GM19351 (cell line): ENCODE measurements around the gene VASH2.
"Not testable (repeated sequence)": the region's sequence is repeated elsewhere in the genome, so short reads cannot be mapped to it uniquely, and the experiment has no call there.

Experiments used
- ATAC-seq: cut with Tn5 transposase; IDR thresholded peaks from one replicate; pipeline ENCODE4 v1.9.1; 2021; ENCODE audit warnings: mild to moderate bottlenecking, moderate library complexity; ENCODE audit not compliant: unreplicated experiment

VASH2 gene

DNA sequence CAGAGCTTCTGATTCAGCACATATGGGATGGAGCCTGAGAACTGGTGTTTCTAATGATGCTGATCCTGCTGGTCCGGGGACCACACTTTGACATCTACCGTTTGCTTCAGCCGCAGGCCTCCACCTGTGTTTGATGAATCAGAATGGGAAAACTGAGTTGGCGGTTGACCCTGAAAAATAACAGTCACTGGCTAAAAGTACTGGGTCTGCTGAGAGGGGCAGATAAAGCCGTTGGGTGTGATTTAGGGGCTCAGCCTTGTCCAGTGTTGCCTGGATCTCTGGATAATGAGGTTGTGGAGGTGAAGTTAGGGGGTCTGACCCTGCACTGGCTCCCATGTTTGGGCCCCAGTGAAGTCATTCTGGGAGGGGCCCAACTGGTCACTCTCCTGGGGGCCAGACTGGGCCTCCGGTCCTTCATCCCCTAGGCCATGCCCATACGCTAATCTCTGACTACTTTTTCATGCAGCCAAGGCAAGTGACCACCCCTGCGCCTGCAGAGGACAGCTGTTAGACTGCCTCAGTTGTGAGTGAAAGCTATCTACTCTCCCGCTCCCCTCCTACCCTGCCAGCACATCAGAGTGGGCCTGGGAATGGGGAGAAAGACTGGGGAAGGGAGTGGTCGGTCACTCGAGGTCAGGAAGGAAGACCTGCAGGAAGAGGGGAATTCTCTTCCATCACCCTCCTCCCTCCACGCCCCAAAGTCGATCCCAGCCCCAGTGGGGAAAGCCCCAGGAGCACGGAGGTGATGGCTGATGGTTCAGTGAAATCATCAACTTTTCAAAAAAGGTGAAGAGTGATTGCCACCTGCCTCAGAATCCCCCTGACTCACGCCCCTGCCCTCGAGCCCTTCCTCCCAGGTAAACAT, 27.7 kb downstream of the VASH2 start:
- peak; percentile 51 for ATAC-seq

DNA sequence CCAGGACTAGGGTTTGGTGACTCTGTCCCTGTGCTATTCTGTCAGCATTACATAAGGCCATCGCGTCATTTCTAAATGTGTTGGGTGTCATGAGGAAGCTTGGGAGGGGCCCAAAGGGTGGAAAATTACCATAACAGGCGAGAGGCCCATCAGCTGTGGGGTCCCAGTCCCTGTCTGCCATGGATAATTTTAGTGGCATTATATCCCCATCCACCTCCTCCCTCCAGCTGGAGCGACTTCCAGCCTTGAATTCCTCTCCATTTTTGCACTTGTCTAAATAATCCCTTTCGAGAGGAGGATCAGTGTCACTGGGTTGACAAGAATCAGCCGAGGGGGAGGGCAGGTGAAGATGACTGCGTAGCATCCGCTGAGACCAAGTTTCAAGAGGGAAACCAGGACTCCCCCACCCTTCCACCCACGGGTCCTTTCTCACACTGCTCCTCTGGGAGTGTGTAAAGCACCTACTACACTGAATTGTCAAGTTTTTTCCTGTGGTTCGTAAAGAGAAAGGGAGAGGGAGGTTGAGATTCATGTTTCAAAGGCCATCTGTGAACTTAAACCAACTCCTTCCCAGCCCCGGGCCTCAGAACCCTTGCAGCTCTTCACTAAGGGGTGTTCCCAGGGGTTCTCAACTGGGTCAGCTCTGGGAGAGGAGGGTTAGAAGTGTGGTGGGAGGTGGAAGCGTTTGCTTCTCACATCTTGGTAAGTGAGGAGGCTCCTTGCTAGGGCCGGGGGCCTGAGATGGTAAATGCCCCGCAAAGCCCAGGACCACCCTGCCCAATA, 29.2 kb downstream of the VASH2 start:
- peak; percentile 81 for ATAC-seq

DNA sequence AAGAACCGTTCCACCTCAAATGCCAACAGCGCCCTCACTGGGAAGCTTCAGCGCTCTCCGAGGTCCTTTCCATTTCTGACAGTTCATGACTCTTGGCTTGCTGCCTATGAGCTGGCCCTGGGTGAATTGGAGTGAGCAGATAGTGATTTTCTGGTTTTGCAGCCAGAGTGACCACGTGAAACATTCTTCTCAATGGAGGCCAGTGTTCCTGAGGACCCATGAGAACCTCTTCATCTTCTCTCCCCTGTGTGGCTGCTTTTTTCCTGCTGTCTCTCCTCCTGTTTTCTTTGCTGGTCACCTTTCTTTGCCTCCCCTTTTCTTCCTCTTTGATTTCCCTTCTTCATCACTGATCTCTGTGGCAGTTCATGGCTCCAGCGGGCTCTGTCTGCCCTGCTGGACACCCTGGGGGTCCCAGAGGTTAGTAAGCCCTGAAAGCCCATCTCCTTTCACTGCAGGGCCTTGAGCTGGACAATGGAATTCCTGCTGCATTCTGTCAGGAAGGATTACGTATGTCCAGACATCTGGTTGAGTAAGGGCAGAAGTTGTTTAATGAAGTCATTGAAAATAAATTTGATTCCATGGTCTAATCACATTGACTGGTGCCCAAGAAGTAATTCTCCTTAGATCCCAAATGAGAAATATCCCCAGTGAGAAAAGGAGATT, 29.9 kb downstream of the VASH2 start:
- ATAC-seq, result peak; percentile 0

DNA sequence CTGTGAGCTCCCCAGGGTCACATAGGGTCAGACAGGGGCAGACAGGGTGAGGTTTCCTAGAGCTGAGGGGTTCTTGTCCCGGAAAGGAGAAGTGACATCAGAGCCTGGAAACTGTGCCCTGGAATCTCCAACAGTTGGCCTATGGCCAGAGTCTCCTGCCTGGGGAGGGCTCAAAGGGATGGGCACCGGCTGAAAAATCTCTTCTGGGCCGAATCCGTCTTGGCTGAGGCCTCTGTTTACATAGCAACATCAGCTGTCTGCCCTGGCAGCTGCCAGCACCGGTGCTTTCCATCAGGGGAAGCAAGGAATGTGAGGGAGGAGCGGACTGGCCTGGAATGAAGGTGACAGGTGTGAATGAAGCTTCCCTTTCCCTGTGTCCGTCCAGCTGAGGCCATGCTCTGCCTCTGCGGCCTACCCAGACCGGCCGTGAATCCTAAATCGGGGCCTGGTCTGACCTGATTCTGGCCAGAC, 30.7 kb downstream of the VASH2 start:
- no peak for ATAC-seq

DNA sequence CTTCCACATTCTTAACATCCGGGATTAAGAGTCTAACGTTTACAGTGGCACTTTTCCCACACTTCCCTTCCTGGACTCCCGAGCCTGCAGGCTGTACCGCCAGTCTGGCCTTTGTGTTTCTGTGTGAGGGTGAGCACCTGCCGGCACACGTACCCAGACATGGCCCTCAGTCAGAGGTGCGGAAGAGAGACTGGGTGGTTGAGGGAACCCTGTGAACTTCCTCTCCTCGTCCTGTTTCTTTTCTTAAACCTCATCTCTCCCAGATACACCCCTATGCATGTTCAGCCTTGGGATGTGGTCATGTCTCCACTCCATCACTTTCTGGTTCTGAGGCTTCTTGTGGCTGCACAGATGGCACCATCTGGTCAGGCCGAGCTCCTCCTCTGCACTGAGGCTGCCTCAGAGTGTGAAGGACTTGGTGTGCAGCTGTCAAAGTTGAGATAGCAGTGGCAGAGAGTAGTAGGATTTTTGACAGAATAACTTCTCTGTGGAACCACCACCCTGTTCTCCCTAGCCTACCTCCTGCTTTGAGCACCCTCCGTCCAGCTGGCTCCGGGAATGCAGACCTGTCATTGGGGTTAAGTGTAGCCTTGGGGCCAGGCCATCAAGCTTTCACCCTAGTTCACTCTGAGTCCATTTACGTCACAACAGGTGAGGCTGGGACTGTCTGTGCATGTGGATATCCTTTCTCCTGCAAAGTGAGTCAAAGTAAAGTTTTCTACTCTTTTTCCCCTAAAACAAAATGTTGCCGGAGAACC, 31.4 kb downstream of the VASH2 start:
- peak; percentile 13 for ATAC-seq

DNA sequence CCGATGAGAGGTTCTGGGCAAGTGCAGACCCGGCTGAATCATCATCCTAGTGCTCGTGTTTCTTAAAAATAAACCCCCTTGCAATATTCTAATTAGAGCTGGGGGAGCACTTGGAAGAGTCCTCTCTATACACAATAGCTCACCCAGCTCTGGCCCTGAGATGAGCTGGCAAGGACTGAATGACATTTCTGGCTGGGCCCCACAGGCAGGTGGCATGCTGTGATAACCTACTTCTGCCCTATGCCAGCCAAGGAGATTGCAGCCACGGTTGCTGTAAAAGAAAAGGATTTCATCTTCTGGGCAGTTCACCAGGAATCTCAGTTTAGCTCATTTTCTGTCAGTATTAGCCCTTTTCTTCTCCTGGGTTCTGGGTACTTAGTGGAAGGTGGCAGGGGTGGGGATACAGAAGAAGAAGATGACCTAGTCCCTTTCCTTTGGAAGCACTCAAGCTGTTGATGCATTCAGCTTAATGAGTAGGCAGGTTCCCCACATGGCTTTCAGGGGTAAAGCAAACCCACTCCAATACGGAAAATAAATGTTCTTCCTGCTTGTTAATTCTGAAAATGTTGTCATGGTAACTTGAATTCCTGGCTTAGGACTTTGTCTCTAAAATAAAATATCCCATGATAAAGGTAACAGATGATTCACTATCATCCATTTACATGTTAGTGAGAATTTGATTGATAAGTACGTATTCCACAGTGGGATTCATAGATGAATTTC, 32.2 kb downstream of the VASH2 start:
- no peak for ATAC-seq

DNA sequence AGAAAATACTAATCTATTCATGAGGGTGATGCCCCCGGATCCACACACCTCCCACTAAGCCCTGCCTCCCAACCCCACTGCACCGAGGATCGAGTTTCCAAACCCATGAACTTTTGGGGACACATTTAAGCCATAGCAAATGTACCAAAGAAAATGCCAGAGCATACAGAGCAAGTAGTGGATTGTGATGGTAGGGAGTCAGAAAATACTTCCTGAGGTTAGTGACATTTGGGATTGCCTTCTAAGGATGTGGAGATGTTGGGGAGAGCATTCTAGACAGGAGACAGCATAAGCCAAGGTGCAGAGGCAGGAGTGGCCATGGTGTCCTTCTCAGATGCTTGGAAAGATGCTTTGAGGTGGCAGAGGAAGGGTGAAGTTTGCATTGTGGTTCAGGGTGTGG, 33.1 kb downstream of the VASH2 start:
- no peak for ATAC-seq

DNA sequence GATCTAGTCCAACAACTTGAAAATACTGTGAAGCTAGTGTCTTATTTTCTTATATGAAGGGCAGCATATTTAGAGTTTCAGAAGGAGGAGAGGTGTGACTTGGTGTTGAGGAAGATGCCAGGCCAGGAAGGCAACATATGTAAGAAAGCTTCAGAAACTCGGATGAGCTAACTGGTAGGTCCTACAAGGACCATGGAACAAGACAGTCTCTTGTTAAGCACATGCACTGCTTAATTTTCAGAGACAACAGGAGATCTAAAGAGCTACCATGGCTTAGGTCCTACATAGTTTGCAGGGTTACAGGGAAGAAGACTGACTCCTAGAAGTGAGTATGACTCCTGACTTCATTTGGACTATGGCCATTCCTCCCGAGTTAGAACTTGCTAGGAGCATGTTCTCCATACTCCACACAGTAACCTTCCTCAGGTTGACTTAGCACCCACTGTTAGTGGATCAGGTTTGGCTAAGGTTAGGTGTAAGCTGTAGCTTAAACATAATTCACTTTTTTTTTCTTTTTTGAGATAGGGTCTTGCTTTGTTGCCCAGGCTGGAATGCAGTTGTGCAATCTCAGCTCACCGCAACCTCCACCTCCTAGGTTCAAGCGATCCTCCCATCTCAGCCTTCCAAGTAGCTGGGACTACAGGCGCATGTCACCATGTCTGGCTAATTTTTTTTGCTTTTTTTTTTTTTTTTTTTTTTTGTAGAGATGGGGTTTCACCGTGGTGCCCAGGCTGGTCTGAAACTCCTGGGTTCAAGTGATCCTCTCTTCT, 34.4 kb downstream of the VASH2 start:
- ATAC-seq, result no peak

DNA sequence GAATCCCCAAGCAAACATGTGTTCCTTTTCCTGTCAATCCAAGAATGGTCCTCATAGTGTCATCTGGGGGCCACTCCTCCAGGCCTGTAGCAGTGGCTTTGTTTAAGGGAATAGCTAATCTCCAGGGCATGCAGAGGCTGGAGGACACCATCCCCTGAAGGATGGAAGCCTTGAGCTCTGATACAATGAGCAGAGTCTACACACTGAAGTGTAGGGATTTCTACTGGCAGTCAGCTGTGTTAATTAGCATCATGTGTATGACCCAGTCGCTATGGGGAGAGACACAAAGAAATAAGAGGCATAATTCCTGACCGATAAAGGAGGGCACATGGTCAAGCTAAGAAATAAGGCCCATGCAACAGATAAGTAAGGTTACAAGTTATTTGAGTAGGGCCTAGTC, 36.2 kb downstream of the VASH2 start:
- ATAC-seq, result no peak

DNA sequence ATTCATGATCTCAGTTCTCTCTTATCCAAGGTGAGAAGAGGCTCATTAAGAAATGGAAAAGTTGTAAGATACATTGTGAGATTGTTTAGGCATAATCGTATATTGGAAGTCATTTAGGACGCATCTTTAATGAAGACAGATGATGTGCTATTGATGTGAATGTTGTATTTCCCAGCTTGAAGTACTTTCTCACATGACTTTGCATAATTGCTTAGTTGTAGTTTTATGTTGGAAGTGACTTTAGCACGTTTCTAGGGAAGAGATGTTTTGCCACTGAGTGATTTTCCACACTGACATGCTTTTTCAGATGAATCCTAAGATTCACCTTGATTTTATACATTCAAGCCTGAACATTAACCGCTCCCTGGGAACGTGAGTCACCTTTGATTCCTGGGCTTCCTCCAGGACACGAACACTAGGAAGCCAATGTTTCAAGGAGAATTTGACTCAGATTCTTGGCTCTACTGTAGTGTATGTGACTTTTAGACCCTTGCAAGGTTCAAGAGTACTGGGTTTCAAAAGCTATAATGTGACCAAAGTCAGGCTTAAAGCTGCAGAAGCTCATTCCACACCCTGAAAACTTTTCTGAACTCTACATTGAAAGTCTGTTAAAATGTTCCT, 37.5 kb downstream of the VASH2 start:
- ATAC-seq, result no peak

DNA sequence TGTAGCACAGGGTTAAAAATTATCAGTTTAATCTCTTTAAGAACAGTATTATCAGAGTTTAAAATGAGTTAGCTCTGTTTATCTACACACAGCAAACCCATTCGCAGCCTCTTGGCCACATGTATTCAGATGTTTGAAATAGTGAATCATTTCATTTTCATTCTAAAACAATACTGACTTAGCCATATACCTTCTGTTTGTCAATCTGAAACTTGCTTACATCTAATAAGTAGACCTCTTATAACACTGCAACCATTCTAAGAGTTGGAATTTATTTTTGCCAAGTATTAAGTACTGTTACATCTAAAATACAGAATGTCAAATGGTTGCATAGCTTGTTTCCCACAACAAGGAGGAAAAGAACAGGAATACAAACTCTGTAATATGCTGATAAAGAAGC, 39.9 kb downstream of the VASH2 start:
- no peak for ATAC-seq

DNA sequence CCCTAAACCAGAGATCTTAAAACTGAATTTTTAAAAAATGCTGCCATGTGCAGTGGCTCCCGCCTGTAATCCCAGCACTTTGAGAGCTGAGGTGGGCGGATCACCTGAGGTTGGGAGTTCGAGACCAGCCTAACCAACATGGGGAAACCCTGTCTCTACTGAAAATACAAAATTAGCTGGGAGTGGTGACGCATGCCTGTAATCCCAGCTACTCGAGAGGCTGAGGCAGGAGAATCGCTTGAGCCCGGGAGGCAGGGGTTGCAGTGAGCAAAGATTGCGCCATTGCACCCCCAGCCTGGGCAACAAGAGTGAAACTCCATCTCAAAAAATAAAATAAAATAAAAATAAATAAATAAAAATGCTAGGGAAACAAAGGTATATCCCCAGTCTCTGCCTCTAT, 43.6 kb downstream of the VASH2 start:
- ATAC-seq, result not testable (repeated sequence)

DNA sequence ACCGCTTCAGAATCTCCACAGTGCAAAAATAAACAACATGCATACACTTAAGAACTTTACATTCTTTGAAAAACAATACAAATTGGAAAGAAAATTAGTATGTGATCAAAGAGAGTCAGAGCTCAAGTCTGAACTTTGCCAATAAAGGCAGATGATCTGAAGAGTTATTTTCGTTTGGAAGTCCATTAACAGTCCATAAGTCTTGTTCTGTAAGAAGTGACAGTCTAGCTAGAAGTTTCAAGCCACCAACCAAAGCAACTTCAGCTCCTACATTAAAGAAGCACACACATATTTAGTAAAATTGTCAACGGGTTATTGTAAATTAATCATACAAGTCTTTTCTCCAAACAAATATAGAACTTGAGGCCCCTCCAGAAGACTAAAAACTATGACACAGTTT, 44.6 kb downstream of the VASH2 start:
- no peak for ATAC-seq

DNA sequence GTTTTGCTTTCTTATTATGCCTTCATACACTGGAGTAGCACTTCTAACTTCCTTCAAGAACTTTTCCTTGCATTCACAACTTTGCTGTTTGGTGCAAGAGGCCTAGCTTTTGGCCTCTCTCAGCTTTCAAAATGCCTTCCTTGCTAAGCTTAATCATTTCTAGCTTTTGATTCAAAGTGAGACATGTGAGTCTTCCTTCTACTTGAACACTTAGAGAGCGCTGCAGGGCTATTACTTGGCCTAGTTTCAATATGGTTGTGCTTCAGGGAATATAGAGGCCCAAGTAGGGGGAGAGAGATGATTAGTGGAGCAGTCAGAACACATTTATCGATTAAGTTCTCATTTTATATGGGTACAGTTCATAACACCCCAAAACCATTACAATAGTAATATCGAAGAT, 52.9 kb downstream of the VASH2 start:
- peak; percentile 69 for ATAC-seq

DNA sequence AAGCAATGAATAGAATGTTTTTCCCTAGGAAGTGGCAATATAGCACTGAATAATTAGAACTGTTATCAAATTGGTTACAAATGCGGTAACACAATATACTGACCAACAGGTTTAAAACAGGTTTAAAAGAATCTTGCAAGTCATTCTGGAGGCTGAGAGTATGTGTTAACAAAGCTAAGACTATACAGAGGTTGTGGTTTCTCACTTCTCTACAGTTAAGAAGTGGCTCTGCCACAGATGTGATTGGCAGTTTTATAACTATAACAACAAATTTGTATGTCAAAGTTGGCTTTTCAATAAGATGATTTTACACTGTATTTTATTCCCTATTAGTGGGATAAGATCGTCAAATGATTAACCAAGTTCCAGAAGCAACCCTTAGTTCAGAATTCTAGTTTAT, 58.2 kb downstream of the VASH2 start:
- ATAC-seq, result peak; percentile 97

DNA sequence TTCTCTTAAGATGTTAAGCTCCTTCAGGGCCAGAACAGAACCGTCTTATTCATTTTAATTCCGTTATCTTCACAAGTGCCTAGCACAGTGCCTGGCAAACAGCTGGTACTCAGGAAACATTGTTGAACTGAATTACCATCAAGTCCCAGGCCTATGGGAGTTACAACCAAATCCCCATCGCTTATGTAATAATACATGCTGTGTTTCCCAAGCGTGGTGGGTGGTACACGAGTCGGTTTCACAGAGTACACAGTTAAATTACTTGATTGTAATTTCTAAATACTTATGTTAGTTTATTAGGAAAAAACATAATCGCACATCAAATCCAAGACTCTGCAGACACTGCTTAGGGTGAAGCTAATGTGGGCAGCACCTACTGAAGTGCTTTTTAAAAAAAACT, 64.3 kb downstream of the VASH2 start:
- ATAC-seq, result no peak

DNA sequence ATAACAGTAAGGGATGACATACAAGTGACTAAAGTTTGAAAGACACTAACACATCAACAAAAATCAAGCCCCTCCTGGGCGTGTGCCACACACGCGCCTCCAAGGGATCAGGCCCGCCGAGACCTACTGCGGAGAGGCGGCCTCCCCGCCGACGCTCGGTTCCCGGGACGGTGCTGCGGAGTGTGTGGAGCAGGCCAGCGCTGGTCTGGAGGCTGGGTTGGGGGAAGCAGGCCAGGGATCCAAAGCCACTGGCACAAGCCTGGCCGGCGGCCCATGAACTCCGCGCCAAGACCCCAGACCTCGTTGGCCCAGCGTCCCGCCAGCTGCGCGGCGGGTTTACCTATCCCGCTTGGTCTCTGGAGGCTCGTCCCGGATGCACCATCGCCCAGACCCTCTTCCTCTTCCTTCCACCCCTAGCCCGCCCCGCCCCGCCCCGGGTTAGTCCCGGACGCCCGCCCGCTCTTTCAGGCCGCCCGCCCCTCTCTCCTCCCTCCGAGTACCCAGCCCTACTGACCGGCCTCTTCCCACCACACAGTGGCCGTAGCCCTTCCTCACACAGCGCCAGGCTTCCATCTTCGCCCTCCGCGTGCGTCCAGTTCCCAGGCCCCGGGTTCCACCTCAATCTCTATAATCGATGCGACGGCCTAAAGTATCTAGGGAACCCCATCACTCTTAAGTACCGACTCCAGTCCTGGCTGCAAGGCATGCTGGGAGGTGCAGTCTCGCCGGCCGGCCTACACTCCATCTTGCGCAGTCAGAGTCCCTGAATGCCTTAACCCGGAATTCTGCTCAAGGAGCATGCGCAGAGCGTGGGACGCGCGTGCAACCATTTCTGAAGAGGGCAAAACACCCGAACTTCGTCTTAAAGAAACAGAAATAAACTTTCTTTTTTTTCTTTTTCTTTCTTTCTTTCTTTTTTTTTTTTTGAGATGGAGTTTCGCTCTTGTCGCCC, 65.0 kb downstream of the VASH2 start, which contains the start of gene ANGEL2:
Gene ANGEL2, minus strand, starts transcription at position 769 of the 952 bp plus-strand sequence. Its CDS starts 196 bp downstream, at position 573.
- peak; percentile 91 for ATAC-seq
